Central memory CD8-positive, alpha-beta T cell (primary cell): ENCODE results near the gene ZNF462.
"Not testable (repeated sequence)": the region's sequence is repeated elsewhere in the genome, so short reads cannot be mapped to it uniquely, and the experiment has no call there.

Experiments used
- ATAC-seq: fragments of 150-1000 bp; cut with Tn5 transposase; replicated peaks from 2 replicates; pipeline ENCODE4 v1.10.0; 2022; ENCODE audit warnings: mild to moderate bottlenecking, moderate FRiP score, moderate number of reproducible peaks; ENCODE audit not compliant: poor library complexity, severe bottlenecking; ENCODE audit errors: extremely low read depth
- DNase-seq, 2 donors: peaks; one replicate each; pipeline ENCODE4 v3.0.0; 2021; ENCODE audit warnings: low spot score in 2 of 2
- H3K27ac Mint-ChIP-seq: one replicate; pipeline ENCODE4 v1.8.0; 2022; ENCODE audit warnings: low read depth, mild to moderate bottlenecking, moderate library complexity, mixed read lengths
- H3K27me3 Mint-ChIP-seq: one replicate; pipeline ENCODE4 v1.8.0; 2022; ENCODE audit warnings: mixed read lengths
- H3K36me3 Mint-ChIP-seq: one replicate; pipeline ENCODE4 v1.8.0; 2022; ENCODE audit warnings: mild to moderate bottlenecking, moderate library complexity, mixed read lengths; ENCODE audit not compliant: insufficient read depth
- H3K4me1 Mint-ChIP-seq: one replicate; pipeline ENCODE4 v1.8.0; 2022; ENCODE audit warnings: mixed read lengths
- H3K4me3 Mint-ChIP-seq: one replicate; pipeline ENCODE4 v1.8.0; 2022; ENCODE audit warnings: mild to moderate bottlenecking, moderate library complexity, mixed read lengths
- H3K9me3 Mint-ChIP-seq: one replicate; pipeline ENCODE4 v1.8.0; 2022; ENCODE audit warnings: mixed read lengths

Gene ZNF462

DNA sequence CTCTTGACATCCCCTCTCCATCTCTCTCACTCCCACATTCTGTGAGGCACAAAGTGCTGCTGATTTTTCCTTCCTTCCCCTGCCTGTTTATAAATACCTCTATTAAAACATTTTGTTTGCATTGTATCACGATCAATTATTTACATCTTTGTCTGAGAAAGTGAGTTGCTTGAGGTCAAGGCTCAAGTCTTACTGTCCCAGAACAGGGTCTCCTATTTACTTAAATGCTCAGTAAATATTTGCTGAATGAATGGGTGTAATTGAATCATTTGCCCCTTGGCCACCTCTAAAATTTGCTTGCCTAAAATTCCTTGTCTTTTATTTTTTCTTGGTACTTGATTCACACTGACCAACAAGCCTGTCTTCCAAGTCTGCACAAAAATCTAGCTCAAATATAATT is 103.5 kb downstream of the ZNF462 start:
- Mint-ChIP-seq H3K4me1 (no peaks in the 10 kb centered on the region), H3K4me3 (no peak overlapping the region), H3K9me3 (peaks cover 6% of the 10 kb centered on the region), H3K36me3 (no peaks in the 10 kb centered on the region), H3K27ac (no peak overlapping the region), H3K27me3 (no peaks in the 10 kb centered on the region)
- ATAC-seq, result no peak
- DNase-seq, result no peak

DNA sequence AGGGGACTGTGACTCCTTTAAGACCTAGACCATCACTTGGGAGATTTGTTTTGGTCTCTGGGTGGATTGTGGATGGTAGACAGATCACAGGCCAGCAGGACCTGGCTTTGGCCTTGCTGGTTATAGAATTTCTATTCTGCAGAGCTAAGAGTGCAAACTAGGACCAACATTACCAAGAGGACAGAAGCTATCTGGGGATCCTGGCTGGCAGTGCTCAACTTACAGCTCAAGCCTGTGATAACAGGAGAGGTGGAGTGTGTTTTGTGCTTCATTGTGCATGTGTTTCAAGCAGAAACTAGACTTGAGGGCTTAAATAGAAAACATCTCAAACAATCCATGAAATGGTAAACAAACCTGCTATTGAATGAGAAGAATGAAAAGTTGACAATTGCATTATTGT is 106.7 kb downstream of the ZNF462 start:
- H3K27me3 Mint-ChIP-seq, result no peaks in the 10 kb centered on the region
- no peaks in the 10 kb centered on the region for H3K4me1 Mint-ChIP-seq
- H3K9me3 Mint-ChIP-seq, result no peaks in the 10 kb centered on the region
- ATAC-seq (no peak), DNase-seq (no peak)
- H3K36me3 Mint-ChIP-seq, result no peaks in the 10 kb centered on the region
- no peak overlapping the region for H3K27ac Mint-ChIP-seq
- no peak overlapping the region for H3K4me3 Mint-ChIP-seq

DNA sequence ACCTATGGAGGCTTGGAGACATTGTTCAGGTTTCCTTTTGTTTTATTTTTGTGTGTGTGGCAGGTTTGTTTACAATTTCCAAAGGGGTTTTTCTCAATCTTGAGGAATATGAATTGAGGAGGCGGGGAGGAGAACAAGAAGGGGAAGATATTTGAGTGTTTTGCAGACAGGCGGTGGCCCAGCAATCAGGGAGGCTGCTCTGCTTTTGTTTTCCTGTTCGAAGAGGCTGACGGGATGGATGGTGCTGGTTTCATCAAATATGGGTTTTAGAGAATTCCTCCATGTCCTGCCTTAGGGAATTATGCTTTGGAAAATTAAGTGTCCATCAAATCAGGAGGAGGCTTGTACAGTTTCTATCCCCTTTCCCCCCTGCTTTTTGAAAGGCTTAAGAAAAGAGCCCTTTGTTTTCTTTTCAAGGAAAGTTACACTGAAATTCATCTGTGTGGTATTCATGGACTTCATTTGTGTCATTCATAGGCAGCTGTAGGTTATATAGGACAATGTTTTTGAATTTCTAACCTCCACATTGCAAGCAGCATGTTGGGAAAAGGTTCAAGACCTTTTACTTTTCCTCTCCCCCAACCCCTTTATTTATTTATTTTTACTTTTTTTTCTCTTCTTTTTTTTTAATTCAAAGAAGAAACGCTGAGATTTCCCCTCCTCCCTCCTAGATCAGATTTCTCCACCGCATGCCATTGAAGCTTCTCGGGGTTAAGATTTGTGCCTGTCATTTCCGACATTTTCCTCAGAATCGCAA is 107.4 kb downstream of the ZNF462 start:
- Mint-ChIP-seq H3K9me3 (peaks cover 5% of the 10 kb centered on the region), H3K36me3 (no peaks in the 10 kb centered on the region), H3K4me1 (no peaks in the 10 kb centered on the region), H3K27me3 (no peaks in the 10 kb centered on the region), H3K27ac (no peak overlapping the region), H3K4me3 (no peak overlapping the region)
- no peak for DNase-seq
- no peak for ATAC-seq

DNA sequence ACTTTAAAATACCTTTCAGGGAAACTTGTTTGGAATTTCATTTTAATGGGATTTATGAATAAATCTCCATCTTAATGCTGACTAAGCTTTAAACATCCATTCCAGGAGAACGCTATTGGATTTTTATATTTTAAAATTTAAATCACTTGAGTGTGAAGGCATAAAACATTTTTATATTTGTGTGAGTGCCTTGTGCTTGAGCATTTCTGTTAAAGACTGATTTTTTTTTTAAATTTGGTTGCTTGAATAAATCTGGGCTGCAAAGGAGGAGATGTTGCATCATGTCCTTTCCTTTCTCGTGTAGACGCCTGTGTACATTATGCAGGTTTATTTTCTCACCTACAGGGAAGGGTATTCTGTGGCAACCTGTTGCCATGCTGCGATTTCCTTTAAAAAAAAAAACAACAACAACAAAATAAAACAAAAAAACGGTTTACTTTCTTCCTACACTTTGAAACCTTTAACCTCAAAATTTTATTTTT is 108.1 kb downstream of the ZNF462 start:
- Mint-ChIP-seq H3K27ac (no peak overlapping the region), H3K4me3 (no peak overlapping the region), H3K9me3 (peaks cover 5% of the 10 kb centered on the region), H3K27me3 (no peaks in the 10 kb centered on the region), H3K4me1 (no peaks in the 10 kb centered on the region), H3K36me3 (no peaks in the 10 kb centered on the region)
- ATAC-seq (no peak), DNase-seq (no peak)

DNA sequence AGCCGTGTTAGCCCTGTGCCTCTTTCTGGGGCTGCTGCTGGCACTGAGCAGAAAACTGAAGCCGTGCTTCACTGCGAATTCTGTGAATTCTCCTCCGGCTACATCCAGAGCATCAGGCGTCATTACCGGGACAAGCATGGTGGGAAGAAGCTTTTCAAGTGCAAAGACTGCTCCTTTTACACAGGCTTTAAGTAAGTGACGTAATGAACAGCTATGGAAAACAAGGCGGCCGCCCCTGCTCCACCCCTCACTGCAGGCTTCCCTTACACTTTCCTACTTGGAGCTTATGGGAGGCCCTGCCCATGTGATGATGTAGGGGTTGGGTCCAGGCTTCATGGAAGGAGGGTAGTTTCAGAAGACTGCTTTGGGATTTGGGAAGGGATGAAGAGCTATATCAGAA is 109.1 kb downstream of the ZNF462 start:
- H3K27ac Mint-ChIP-seq, result no peak overlapping the region

DNA sequence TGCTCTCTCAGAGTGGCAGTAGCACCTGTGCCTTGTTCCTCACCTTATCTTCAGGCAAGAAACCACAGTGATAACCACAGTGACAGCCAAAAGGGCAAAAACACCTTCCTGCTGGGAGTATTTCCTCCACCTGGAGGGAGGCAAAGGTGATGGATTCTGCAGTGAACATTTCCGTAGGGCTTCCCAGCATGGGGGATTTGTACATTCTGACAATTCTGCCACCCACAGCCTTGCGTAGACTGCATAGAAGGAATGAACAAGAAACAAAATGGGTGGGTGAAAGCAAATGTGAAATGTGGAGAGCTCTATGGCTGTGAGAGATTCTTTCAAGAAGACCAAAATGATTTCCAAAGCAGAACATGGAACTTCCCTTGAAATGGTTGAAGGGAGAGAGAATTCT is 111.4 kb downstream of the ZNF462 start:
- Mint-ChIP-seq H3K36me3 (no peaks in the 10 kb centered on the region), H3K27ac (no peak overlapping the region), H3K4me3 (no peak overlapping the region), H3K27me3 (no peaks in the 10 kb centered on the region), H3K9me3 (peaks cover 5% of the 10 kb centered on the region), H3K4me1 (no peaks in the 10 kb centered on the region)
- DNase-seq (no peak), ATAC-seq (no peak)

More for the DNA sequence above, 109.1 kb downstream of the ZNF462 start:
- ATAC-seq (no peak), DNase-seq (no peak)
- no peak overlapping the region for H3K4me3 Mint-ChIP-seq
- no peaks in the 10 kb centered on the region for H3K4me1 Mint-ChIP-seq
- H3K36me3 Mint-ChIP-seq, result no peaks in the 10 kb centered on the region
- H3K27me3 Mint-ChIP-seq, result no peaks in the 10 kb centered on the region
- H3K9me3 Mint-ChIP-seq, result peaks cover 5% of the 10 kb centered on the region

DNA sequence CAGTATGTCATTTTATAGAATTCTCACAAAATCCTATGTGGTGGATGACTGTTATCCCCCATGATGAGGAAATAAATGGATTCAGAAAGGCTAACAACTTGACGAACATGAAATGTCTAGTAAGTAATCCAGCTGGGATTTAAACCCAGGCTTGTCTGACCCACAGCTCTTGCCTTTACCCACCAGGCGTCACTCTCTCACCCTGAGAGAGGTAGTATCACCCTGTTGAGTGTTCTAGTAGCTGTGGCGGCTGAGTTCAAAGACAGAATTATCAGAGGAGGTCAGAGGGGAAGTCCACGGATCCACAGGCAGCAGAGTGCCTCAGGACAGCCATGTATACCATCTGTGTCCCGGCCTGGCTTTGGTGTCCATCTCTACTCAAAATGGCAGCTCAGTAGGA is 113.8 kb downstream of the ZNF462 start:
- DNase-seq (no peak), ATAC-seq (no peak)
- Mint-ChIP-seq H3K27me3 (no peaks in the 10 kb centered on the region), H3K4me1 (no peaks in the 10 kb centered on the region), H3K36me3 (no peaks in the 10 kb centered on the region), H3K27ac (no peak overlapping the region), H3K9me3 (peaks cover 5% of the 10 kb centered on the region), H3K4me3 (no peak overlapping the region)

DNA sequence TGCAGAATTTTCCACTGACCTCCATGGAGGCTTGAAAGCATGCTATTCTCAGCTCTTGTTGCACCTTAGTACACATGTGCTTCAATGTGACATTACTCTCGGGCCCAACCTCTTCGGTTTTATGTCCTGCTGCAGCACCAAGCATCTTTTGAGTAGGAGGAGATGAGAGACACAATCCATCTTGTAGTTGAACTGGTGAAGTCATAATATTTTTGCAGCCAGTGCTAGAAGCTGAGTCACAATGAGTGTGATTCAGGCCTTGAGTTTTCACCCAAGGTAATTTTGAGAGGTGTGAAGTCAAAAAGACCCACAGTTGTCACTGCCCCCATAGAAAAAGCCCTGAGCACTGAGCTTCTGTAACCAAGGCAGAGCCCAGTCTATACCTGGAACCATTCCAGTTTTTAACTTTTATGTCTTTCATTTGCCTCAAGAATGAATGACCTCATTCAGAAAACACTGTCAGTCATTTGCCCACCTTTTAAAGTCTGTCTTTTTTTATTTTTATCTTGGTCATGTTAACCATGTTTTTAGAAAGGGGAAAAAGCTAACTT is 117.7 kb downstream of the ZNF462 start:
- no peaks in the 10 kb centered on the region for H3K27me3 Mint-ChIP-seq
- H3K4me3 Mint-ChIP-seq, result no peak overlapping the region
- no peaks in the 10 kb centered on the region for H3K36me3 Mint-ChIP-seq
- ATAC-seq (no peak), DNase-seq (no peak)
- H3K9me3 Mint-ChIP-seq, result no peaks in the 10 kb centered on the region
- no peaks in the 10 kb centered on the region for H3K4me1 Mint-ChIP-seq
- H3K27ac Mint-ChIP-seq, result no peak overlapping the region

DNA sequence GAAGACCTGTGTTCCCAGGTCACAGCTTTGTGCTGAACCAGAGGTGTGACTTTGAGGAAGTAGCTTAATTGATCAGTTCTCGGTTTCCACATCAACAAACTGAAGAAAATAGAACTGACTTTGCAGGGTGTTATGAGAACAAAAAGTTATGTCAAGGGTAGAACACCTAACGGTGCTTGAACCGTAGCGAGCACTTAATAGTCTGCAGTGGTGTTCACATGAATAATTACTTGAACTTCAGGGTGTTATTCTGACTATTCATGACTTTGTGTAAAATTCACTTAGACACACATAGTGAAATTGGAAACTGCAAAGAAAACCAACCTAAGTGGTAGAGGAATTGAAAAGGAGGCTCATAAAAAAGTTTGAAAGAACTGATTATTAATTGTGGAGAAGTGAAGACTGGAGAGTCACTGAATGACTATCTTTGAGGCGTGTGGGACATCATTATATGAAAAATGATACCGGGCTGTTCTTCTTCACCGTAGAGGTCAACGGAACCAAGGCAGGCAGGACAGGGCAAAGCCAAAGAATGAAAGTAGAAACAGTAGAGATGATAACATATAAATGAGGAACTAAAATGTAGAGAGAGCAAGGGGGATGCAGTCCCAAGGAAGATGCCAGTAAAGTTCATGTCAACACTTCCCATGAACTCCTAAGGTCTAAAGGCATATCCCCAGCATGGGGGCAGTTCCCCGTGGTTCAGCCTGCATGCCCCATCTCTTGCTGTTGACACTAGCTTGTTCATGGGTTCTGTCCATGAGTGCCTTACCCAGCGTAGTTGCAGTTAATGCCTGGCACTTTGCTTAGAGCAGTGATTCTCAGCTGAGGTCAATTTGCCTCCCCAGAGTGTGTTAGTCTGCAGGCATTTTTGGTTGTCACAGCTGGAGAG is 118.7 kb downstream of the ZNF462 start:
- Mint-ChIP-seq H3K27me3 (no peaks in the 10 kb centered on the region), H3K4me1 (no peaks in the 10 kb centered on the region), H3K4me3 (no peak overlapping the region), H3K9me3 (no peaks in the 10 kb centered on the region), H3K27ac (no peak overlapping the region), H3K36me3 (no peaks in the 10 kb centered on the region)
- DNase-seq, result no peak
- ATAC-seq, result no peak

DNA sequence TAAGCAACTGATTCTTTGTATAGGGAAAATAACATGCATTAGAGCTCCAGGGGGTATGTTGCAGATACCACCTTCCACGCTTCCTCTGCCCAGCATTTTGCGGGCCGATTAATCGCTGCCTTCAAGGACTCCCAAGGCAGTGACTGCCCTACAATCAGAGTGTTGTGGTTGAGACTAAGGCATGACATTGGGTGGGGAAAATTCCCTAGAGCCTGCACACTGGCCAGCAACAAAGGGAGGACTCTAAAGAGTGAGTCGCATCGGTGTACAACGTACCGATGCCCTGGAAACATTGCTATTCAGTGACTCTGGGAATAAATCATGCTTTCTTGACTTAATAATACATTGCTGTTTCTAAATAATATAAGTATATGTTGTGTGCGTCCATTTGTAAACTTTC is 119.7 kb downstream of the ZNF462 start:
- Mint-ChIP-seq H3K36me3 (no peaks in the 10 kb centered on the region), H3K4me1 (no peaks in the 10 kb centered on the region), H3K27ac (no peak overlapping the region), H3K27me3 (no peaks in the 10 kb centered on the region), H3K9me3 (no peaks in the 10 kb centered on the region), H3K4me3 (no peak overlapping the region)
- no peak for ATAC-seq
- DNase-seq, result no peak

DNA sequence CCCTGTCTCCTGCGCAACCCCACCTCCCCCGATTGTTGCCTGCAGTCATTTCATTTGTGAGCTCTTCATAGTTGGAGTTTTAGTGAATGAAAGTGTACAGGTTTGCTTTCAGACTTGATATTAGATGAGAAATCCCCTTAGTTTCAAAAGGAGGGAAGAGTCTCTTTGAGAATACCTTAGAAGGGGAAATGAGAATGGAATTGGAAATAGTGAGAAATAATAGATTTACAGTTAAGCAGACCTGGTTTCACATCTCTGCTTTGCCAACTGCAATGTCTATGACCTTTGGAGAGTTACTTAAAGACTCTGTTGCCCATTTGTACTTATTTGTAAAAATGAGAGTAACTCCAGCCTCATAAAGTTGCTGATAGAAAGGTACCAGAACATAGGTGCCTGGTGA is 120.4 kb downstream of the ZNF462 start:
- DNase-seq (no peak), ATAC-seq (no peak)
- H3K4me3 Mint-ChIP-seq, result no peak overlapping the region
- H3K36me3 Mint-ChIP-seq, result no peaks in the 10 kb centered on the region
- H3K27me3 Mint-ChIP-seq, result no peaks in the 10 kb centered on the region
- no peaks in the 10 kb centered on the region for H3K4me1 Mint-ChIP-seq
- H3K9me3 Mint-ChIP-seq, result peaks cover 5% of the 10 kb centered on the region
- no peak overlapping the region for H3K27ac Mint-ChIP-seq

DNA sequence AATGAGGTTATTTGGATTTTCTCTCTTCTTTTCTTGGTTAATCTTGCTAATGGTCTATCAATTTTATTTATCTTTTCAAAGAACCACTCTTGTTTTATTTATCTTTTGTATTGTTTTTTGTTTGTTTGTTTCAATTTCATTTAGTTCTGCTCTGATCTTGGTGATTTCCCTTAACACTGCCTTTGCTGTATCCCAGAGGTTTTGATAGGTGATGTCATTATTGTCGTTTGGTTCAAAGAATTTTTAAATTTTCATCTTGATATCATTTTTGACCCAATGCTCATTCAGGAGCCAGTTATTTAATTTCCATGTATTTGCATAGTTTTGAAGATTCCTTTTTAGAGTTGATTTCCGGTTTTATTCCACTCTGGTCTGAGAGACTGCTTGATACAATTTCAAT is 126.9 kb downstream of the ZNF462 start:
- not testable (repeated sequence) for H3K4me3 Mint-ChIP-seq, DNase-seq, ATAC-seq, H3K36me3 Mint-ChIP-seq, H3K27me3 Mint-ChIP-seq, H3K27ac Mint-ChIP-seq, H3K4me1 Mint-ChIP-seq
- peaks cover 22% of the 10 kb centered on the region for H3K9me3 Mint-ChIP-seq

DNA sequence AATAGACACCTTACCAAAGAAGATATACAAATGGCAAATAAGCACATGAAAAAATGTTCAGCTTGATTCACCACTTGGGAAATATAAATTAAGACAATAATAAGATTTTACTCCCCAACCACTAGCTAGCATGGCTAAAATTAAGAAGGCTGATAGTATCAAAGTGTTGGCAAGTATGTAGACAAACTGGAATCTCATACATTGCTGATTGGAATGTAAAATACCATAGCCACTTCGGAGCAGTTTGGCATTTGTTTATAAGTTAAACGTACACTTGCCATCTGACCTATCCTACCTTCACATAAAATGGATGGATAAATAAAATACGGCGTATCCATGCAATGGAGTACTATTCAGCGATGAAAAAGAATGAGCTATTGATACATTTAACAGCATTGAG is 129.2 kb downstream of the ZNF462 start:
- Mint-ChIP-seq H3K27ac (no peak overlapping the region), H3K27me3 (no peaks in the 10 kb centered on the region), H3K36me3 (peaks cover 2% of the 10 kb centered on the region), H3K4me3 (no peak overlapping the region), H3K4me1 (no peaks in the 10 kb centered on the region), H3K9me3 (peaks cover 22% of the 10 kb centered on the region)
- DNase-seq, result no peak
- no peak for ATAC-seq
